ENCODE data around the gene PLOD1.
A peak's percentile ranks its signal among the peaks of the same experiment; 100 is the strongest.

PLOD1 gene

DNA sequence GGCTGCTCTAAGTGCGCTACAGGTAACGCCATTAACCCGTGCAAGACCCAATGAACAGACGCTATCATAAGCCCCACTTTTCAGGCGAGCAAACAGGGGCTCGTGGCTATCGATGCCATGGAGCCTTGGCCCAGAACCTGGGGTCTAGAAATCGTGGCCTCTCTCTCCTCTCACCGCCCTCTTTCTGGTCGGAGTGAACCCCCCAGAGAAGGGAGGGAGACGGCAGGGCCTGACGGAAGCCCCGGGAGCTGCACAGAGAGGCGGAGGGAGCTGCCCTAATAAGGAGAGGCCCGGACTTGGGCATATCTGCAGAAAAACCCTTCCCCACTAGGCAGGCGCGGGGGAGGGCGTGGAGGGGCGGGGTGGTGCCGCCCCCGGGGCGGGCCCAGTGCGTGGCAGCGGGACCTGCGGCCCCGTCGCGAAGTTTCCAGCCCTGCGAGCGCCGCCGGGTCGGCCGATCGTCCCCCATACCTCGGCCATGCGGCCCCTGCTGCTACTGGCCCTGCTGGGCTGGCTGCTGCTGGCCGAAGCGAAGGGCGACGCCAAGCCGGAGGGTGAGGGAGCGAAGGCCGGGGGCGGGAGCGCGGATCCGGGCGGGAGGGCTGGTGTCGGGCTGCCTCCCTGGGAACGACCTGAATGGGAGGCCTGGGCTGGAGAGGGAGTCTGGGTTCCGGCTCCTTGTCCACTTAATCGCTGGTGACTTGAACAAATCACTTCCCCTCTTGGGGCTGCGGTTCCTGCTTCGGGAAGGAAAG lies at the start of gene PLOD1:
Gene PLOD1 (plus strand): TSS at position 416 of the 755 bp plus-strand sequence. CDS start 63 bp downstream, at position 479.
- peak within 1 kb of the TSS; percentile 67 for H3K4me3 ChIP-seq (ENCODE audit: low read length)
- TF ChIP-seq, protein P1, sequence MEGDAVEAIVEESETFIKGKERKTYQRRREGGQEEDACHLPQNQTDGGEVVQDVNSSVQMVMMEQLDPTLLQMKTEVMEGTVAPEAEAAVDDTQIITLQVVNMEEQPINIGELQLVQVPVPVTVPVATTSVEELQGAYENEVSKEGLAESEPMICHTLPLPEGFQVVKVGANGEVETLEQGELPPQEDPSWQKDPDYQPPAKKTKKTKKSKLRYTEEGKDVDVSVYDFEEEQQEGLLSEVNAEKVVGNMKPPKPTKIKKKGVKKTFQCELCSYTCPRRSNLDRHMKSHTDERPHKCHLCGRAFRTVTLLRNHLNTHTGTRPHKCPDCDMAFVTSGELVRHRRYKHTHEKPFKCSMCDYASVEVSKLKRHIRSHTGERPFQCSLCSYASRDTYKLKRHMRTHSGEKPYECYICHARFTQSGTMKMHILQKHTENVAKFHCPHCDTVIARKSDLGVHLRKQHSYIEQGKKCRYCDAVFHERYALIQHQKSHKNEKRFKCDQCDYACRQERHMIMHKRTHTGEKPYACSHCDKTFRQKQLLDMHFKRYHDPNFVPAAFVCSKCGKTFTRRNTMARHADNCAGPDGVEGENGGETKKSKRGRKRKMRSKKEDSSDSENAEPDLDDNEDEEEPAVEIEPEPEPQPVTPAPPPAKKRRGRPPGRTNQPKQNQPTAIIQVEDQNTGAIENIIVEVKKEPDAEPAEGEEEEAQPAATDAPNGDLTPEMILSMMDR (IDR thresholded peaks at IDR 0.05; ENCODE audit: insufficient read depth, low read depth, low read length, missing control alignments), result no peak
- DNase-seq (ENCODE audit: low read depth), result peak; percentile 87

DNA sequence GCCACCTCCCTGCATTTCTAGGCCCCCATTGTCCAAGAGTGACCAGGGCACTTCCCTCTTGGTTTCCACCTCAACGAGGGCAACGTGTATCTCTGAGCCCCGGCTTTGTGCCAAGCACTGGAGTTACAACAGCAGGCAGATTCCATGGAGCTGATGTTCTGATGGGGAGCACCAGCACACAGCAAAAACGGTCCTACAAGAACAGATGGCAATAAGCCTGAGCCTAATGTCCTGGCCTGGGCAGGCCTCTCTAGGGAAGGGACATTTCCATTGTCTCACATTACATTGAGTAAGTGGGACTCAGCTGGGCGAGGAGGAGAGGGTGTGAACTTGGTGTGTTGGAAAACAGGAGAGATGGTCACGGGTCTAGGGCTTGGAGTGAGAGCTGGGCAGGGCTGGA lies 48.6 kb upstream of the PLOD1 start:
- TF ChIP-seq, protein P1 (IDR thresholded peaks at IDR 0.05; ENCODE audit: insufficient read depth, low read depth, low read length, missing control alignments), result no peak
- no peak for DNase-seq (ENCODE audit: low read depth)

DNA sequence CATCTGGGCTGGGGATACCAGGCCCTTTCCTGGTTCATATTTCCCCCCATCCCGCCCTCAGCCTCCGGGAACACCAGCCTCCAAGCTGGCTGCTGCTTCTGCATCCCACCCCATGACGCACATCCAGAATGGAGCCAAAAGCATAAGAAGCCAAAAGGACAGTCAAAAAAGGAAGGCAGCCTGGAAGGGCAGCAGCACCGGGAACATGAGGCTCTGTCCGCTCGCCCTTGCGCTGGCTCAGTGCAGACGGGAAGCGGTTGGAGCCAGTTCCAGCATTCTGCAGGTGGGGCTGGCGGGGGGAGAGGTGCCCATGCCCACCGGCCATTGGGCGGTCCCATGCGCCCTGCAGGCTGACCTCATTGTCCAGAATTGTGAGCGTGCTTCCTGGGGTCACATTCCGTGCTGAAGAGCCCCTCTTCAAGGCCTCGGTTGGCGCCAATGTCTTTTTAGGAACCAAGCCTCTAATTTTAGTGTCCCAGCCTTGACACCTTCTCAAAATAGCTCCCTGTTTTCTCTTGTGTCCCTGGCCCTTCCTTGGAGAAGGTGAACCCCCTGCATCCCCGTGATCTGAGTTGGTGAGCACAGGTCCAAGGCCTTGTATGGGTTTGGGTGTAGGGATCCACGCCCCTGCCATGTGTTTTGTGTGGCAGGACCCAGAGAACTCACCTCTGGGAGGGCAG lies 47.4 kb upstream of the PLOD1 start:
- DNase-seq (ENCODE audit: low read depth), result no peak
- TF ChIP-seq, protein P1 (IDR thresholded peaks at IDR 0.05; ENCODE audit: insufficient read depth, low read depth, low read length, missing control alignments), result no peak
- H3K4me3 ChIP-seq (ENCODE audit: low read length), result no peak overlapping the region

More for the DNA sequence above, 48.6 kb upstream of the PLOD1 start:
- H3K4me3 ChIP-seq (ENCODE audit: low read length), result no peak overlapping the region

GRCh38 chr1:11887666-11888007 lies 46.9 kb upstream of the PLOD1 start:
- TF ChIP-seq, protein P1 (IDR thresholded peaks at IDR 0.05; ENCODE audit: insufficient read depth, low read depth, low read length, missing control alignments), result no peak
- no peak for DNase-seq (ENCODE audit: low read depth)
- H3K4me3 ChIP-seq (ENCODE audit: low read length), result no peak overlapping the region

- no peak overlapping the region for H3K4me3 ChIP-seq (ENCODE audit: low read length)
- TF ChIP-seq, protein P1 (IDR thresholded peaks at IDR 0.05; ENCODE audit: insufficient read depth, low read depth, low read length, missing control alignments), result no peak
- no peak for DNase-seq (ENCODE audit: low read depth)
Measured at GRCh38 chr1:11888206-11888876, 46.2 kb upstream of the PLOD1 start.

DNA sequence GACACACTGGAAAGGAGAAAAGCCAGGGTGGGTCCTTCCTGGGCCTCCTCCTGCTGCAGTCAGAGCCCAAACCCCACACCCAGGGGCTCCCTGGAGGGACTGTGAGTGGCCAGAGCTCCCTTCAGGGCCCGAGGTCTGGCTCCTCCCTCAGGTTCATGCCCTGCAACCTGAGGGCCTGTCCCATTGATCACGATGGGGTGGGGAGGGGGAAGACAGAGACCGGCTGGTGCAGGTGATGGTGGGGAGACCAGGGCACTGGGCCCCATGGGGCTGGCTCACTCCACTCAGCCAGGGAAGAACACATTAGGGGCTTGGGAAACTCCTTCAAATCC lies 45.7 kb upstream of the PLOD1 start:
- no peak for DNase-seq (ENCODE audit: low read depth)
- TF ChIP-seq, protein P1 (IDR thresholded peaks at IDR 0.05; ENCODE audit: insufficient read depth, low read depth, low read length, missing control alignments), result no peak
- H3K4me3 ChIP-seq (ENCODE audit: low read length), result no peak overlapping the region

Measured in epithelial cell of esophagus (primary cell).